Stimulated activated CD4-positive, alpha-beta T cell treated with anti-CD3 and anti-CD28 coated beads, Interleukin-15, amount 100 ng/mL, for 24 hours (primary cell): ENCODE data around the gene NEURL1B.
"Not testable (repeated sequence)": the region's sequence is repeated elsewhere in the genome, so short reads cannot be mapped to it uniquely, and the experiment has no call there.

Experiments
- DNase-seq: peaks from one replicate; pipeline ENCODE4 v3.0.0-alpha.2; 2020

Gene NEURL1B

DNA sequence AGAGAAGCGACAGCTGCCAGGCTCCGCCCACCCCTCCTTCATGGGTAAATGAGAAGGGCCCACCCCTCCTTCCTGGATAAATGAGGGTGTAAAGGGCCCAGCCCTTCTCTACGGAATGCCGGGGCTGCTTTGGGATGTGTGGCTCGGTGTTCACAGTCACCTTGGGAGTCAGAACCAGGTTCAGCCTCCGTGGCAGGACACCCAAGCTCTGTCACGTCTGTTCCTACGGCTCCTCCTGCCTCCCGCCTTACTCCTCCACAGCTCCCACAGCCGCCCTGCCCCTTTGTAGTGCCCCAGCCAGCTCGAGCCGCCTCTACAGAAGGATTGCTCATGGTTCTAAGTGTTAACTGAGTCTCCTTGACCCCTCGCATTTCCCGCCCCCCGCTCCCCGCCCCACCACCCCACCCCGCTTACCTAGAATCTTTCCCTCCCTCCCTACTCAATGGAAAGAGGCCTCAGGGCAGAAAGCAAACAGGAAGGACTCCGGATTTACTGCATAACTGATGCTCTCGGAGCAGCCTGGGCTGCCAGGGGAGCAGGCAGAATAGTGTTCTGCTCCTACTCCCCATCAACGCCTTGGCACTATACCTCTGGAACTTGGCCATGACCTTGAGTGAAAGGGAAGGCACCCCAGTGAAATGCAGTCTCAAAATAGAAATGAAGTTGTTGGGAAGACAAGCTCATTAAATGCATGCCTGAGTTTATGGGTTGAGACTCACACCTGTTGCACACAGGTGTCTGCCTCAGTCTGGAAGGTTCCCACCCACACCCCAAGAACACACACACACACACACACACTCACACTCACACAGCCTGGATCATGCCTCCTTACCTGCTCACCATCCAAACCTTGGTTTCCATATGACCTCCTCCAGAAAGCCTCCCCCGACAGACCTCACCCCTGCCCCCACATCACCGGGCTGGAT, 59.6 kb downstream of the NEURL1B start:
- no peak for DNase-seq

DNA sequence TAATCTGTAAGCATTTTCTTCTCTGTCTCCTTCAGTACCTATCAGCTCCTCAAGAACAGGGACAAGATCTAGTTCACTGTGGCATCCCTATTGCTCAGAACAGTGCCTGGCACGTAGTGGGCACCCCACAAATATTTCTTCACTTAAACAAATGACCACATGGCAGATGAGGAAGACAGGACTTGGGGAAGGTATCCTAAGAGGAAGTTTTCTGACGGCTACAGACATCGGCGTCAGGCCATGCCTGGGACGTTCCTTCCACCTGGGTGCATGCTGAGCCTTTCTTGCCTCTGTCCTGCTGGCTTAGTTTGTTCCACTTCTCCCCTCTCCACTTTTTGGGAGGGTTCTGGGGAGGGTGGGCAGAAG, 60.2 kb downstream of the NEURL1B start:
- no peak for DNase-seq

DNA sequence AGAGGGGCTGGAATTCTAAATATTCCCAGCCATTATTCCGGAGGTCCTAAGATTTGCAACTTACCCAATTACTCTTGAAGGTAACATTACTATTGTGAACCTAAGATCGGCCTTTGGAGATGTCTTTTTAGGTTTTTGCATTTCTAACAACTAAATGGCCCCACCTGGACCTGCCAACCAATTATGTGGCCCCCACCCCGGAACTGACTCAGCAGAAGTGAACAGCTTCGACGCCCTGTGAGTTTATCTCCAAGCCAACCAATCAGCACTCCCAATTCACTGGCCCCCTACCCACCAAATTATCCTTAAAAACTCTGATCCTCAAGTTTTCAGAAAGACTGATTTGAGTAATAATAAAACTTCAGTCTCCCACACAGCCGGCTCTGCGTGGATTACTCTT, 62.9 kb downstream of the NEURL1B start:
- no peak for DNase-seq

DNA sequence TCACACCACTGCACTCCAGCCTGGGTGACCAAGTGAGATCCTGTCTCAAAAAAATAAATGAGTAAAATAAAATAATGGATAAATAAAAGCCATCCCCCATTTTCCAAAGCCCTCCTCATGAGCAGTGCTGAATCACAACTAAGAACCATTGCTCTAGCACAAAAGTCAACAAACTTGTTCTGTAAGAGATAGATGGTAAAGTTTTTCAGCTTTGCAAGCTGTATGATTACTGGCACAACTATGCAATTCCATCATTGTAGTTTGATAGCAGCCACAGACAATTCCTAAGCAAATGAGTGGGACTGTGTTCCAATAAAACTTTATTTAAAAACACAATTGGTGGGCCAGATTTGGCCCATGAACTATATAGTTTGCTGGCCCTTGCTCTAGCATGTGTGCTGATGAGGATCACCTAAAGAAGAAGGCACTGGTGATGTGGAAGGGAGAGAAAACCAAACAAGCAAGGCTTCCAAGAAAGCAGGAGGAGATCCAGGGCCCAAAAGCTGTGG, 64.6 kb downstream of the NEURL1B start:
- no peak for DNase-seq

DNA sequence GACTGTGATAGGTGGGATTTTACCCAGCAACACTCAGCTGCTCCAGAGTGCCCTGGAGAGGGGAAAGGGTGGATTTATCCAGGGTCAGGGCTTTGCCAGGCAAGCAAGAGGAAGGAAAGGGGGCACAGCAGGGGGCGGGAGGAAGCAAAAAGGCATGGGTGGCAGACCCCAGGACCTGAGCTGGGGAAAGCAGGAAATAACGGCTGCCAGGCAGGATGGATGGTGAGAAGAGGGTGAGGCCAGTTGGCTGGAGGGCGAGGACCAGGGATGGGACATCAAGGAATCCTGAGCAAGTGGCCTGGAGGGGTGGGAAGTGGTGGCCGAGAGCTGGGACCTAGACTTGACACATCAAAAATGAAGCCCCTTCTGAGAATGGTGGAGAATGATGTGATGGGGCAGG, 65.7 kb downstream of the NEURL1B start:
- DNase-seq = no peak

DNA sequence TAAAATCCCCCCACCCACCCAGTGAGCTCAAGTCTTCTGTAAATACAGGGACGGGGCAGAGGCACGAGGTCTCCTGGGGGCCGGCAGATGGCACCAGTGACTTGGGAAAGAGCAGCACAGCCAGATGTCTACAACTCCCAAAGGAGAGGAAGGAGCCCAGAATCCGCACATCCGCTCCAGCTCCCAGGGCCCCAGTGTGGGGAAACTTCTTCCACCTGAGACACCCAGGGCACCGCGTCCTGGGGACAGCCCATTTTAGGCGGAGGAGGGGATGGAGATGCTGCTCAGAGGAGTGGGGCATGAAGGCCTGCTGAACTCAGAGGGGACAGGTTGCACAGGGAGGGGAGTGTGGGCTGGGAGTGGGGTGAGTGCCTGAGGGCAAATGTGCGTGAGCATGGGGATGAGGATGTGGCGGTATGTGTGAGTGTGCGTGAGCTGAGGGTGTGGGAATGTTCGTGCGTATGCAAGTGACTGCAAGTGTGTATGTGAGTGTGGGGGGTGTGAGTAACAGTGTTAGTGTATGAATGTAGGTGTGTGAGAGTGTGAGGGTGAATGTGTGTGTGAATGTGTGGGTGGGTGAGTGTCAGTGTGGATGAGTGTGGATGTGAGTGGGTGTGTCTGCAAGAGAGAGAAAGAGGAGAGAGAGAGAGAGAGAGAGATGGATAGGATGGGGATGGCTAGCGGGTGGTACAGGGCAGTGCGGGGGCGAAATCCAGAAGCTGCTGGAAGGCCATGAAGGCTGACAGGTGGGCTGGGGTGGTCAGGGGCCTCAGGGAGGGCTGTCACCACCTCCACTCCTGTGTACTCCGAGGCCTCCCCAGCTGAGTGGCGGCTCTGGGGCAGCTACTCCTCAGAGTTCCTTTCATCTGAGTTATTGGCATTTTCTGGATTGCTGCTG, 66.5 kb downstream of the NEURL1B start:
- DNase-seq = peak; percentile 29

DNA sequence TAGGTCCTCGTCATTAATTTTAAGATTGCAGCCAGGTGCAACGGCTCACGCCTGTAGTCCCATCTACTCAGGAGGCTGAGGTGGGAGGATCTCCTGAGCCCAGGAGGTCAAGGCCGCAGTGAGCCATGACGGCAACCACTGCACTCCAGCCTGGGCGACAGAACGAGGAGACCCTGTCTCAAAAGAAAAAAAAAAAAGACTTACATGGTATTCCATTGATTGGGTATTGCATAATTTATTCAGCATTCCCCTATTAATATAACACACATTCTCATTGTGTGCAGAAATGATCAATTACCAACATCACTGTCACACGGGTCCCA, 67.1 kb downstream of the NEURL1B start:
- DNase-seq = no peak

DNA sequence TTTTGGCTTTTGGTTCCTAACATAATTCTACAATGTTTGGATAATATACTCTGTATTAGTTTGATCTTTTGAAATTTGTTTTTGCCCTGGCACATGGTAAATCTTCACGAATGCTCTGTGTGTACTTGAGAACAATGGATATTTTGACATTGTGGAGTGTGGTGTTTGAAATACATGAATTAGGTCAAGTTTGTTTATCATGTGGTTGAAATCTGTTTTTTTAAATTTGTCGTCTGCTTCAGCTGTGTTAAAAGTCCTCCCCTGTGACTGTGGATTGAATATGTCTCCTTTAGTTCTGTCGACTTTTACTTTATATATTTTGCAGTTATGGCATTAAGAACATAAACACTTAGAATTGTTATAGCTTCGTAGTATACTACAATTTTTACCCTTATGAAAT, 69.6 kb downstream of the NEURL1B start:
- DNase-seq = no peak

DNA sequence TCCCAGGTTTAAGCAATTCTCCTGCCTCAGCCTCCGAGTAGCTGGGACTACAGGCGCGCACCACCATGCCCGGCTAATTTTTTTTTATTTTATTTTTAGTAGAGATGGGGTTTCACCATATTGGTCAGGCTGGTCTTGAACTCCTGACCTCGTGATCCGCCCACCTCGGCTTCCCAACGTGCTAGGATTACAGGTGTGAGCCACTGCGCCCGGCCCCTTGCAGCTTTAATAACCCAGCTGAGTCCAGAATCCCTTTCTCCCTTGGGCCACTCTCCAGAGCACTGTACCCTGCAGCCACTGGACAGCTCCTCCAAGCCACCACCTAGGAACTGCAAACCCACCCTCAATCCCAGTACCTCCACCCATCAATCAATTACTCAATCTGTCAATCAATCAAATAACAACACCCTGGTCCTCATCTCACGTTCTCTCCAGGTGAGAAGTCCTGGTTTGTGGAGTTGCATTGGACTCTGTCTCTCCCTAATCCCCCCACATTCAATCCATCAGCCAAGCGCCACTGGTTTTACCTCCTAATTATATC, 70.3 kb downstream of the NEURL1B start:
- DNase-seq = not testable (repeated sequence)

DNA sequence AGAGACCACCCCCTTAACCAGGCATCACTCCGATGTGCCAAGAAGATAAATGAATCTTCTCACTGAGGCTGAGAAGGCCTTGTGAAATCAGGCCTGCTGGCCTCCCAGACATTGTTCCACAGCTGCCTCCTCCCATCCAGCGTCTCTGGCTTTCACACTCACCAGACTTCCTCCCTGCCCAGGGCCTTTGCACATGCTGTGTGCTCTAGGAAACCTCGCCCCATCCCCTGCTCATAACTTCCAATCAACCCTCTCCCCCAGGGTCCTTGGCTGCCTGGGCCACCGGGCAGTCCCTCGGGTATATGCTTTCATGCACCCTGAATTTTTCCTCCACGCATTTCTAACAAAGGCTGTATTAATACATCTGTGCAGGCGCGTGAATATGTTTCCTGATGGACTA, 71.5 kb downstream of the NEURL1B start:
- DNase-seq = no peak

DNA sequence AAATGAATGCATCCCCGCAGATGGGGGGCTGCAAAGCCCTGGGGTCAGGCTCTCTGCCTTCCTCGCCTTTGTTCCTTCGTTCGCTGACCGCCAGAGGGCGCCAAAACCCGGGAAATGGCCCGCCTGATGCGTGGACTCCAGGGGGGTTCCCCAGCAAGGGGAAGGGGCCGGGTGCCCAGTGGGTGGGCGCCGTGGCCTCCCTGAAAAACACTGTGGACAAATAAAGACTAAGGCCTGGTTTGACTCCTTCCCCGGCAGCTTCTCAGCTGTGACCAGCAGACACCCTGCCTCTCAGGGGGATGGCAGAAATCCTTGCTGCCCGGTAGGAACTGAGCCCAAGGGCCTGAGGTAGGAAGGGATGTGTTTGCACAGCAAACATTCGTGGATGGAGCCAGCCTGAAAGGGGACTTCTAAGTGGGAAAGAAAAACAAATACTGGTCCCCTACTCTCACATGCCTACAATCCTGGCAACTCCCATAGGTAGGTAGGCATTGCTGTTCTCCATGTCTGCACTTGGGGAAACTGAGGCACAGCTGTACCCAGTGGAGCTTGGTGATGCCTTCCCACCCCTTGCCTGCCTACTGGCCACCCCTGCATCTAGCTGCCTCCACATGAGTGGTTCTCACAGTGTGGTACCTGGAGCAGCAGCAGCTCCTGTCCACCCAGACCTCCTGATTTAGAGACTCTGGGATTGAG, 72.2 kb downstream of the NEURL1B start:
- DNase-seq = peak; percentile 74

DNA sequence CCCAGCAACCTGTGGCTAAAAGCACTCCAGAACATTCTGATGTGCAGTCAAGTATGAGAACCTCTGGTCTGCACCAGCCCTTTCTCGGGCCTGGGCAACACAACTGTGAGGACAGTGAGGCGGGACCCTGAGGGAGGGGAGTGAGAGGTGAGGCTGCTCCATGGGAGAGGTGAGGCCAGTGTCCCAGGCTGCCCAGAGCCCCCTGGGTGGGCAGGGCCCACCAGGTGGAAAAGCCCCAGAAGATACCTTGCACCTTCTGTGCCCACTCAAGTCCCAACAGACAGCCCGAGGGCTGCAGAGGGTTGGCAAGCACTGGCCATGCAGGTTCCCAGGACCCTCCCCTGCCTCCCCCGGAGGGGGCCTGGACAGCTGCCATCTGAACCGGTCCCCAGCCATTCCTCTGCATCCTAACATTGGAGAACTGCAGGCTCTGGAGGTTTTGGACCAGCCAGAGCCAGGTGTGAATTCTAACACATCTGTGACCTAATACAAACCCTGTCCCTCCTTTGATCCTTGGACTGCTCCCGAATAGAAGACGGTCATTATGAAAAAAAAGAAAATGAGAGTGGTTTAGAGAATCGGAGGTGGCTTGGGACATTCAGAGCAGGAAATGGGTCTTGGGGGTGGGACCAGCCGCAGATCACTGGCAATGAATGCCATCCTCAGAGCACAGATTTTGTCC, 72.9 kb downstream of the NEURL1B start:
- DNase-seq = no peak

DNA sequence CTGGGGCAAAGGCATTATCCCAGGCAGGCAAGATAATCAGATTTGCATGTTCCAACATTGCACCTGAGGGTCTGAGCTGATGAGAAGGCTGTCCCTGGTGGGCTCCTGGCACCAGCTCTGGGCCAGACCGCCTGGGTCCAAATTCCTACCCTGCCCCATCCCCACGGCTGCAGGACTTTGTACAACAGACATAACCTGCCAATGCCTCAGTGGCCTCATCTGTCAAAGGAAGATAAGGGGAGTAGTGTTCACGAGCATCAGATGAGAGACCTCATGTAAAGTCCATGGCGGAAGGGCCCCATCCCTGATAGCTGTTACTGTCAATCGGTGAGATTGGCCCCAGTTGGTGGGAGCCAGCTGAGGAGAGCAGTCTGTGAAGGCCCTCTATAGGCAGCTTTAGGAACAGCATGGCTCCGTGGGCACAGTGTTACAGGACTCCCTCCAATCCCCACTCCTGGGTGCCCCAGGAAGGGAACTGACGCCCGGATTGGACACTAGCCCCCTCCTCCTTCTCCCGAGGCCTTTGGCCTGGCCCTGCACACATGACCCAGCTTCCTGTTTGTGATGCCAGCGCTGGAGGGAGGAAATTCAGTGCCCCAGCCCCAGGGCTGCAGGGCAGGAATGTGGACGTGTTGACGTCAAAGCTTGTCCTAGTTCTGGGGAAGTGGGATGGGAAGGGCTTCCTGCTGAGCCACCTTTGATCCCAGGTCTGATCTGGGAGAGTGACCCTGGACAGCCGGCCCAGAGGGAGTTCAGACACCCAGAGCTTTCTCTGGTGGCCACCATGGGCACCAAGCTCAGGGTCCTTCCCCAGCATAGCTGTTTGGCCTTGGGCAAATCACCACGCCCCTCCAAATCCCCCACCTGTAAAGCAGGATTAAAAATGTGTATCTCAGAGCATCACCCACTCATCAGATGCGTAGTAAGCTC, 73.7 kb downstream of the NEURL1B start:
- DNase-seq = peak; percentile 79

DNA sequence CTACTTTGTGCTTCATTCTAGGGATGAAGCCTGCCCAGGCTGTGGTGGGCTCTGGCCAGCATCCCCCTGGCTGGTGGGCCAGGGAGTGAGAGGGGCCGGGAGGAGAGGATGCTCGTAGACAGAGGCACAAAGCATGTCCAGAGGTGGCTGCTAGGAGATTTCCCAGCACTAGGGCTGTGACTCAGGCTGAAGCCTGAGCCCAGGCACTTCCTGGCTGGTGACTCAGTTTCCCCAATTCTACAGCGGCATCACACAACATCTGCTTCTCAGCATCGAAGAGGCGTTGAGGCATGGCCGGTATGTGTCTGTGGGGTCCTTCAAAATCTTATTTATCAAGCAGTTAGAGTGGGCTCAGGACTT, 74.3 kb downstream of the NEURL1B start:
- no peak for DNase-seq

DNA sequence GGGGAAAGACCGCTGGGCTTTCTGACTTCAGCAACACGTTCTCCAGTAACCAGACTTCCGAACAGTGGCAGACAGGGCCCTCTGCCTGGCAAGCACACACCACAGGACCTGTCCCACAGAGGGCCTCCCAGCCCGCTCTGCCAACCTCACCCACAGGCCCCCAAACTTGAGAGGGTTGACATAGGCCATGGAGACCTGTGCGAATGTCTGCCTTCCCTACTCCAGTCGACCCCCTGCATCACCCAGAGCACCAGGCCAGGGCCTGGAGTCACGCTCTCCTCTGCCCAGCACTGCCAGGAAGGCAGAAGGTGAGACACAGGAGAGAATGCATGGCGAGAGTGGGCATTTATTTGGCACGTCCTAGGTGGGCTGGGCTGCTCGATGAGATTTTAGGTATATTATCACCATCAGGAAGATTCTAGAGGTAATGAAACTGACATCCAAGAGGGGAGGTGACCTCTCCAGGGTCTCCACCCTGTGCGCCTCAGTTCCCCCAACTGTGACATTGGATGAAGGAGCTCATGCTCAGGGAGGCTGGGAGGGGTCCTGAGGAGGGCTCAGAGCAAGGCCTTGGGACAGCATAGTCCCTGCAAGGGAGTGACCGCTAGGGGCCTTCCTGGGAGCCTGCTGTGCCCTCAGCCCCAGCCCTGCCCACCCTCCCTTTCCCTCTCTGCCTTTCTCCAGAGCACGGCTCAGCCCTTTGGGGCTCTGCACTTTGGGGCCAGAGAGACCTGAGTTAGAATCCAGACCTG, 75.0 kb downstream of the NEURL1B start:
- no peak for DNase-seq

DNA sequence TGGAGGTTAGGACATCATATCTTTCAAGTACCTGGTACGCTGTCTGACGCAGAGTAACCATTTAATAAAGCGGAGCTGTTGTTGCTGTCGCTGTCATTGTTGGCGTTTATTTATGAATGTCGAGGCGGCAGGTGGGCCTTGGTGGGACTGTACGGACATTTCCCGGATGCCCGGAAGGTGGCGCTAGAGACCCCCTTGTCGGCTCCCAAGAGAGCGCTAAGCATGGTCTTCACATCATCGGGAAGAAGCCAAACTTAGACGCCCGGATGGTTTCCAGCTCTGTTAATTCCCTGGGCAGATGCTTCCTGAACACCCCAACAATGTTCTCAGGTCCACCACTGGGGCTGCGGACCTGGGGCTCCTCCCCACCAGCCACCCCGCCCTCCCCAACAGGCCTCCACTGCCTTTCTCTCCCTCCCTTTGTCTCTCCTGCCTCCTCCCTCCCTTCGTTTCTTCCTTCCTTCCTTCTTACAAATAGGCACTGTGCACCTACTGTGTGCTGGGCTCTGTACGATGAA, 75.8 kb downstream of the NEURL1B start:
- DNase-seq = peak; percentile 85

DNA sequence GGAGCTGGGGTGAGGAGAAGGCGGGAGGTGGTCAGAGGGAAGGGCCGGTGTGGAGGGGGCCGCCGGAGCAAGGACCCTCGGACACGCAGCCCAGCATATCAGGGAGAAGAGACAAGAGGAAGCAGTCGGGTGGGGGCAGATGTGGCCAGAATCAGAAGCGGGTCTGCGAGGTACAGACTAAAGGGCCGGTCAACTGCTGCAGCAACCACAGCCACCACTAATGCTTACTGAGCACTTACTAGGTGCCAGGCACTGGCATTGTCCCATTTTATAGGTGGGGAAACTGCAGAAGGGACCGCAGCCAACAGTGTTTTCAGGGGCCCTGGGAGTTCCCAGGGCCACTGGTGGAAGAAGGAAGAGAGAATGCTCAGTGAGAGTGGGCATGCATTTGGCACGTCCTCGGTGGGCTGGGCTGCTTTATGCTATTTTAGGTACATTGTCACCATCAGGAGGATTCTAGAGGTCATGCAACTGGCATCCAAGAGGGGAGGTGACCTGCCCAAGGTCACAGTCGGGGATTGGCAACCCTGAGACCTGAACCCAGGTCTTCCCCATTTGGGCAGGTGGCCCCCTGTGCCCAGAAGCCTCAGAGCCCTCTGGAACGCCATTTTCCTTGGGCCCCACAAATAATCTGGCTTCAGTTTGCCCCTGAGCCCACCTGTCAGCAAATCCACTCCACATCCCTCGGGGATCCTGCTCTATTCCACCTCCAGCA, 76.6 kb downstream of the NEURL1B start:
- no peak for DNase-seq

DNA sequence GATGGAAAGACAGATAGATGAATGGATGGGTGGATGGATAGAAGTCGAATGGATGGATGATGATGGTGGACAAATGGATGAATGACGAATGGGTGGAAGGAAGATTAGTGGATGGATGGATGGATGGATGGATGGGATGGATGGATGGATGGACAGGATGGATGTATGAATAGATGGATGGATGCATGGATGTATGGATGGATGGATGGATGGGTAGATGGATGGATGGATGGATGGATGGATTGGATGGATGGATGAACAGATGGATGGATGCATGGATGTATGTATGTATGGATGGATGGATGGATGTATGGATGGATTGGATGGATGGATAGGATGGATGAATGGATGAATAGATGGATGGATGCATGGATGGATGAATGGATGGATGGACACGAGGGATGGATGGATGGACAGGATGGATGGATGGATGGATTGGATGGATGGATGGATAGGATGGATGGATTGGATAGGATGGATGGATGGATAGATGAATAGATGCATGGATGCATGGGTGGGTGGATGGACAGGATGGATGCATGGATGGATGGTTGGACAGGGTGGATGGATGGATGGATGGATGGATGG, 77.6 kb downstream of the NEURL1B start:
- DNase-seq = no peak

DNA sequence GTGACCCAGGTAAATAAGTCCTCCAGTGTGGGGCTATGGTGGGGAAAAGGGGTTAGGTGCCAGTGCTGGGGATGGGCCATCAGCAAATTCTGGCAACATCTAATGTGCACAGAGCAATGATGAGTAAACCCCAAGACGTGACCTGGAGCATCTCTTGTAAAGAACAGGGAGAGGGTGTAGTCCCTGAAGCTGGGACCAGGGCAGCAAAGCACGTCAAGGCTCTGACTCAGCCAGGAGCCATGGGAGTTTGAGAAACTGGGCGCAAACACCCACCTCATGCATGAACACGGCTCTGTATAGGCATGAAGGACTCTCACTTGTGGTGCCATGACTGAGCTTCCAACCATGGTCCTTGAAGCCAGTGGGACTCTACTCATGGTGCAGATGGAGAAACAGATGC, 78.1 kb downstream of the NEURL1B start:
- DNase-seq = no peak
